ENCODE results near the gene FER. TPM values are rescaled to one million over a fixed set of nuclear protein-coding genes. Genes with fewer than 3 reads are reported as not detected.

Gene FER
- total and polyA plus RNA-seq, 9 of the 15 experiments (the other 6 are each of a cell fraction or from before 2014, with no cell fraction given) = 6.7 to 18.2 (median 8.9) TPM

DNA sequence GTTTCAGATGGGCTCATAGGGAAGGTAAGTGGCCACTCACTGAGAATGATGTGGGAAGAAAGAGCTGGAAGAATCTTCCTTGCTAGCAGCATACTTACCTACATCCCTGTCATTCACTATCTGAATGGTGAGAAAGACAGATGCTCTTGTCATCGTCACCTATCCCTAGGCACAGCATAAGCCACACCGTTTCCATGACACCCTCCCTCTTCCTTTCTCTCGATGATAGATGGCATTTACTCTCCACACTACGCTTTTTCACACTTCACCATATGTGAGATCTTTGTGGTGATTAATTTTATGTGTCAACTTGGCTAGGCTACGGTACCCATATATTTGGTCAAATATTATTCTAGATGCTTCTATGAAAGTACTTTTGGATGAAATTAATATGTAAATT, 44.4 kb upstream of the FER start (continued):
- TF ChIP-seq ZNF764 (CRISPR knock-in tag; IDR thresholded peaks at IDR 0.05; ENCODE audit: low read depth) = no peak
- TF ChIP-seq, protein P1, sequence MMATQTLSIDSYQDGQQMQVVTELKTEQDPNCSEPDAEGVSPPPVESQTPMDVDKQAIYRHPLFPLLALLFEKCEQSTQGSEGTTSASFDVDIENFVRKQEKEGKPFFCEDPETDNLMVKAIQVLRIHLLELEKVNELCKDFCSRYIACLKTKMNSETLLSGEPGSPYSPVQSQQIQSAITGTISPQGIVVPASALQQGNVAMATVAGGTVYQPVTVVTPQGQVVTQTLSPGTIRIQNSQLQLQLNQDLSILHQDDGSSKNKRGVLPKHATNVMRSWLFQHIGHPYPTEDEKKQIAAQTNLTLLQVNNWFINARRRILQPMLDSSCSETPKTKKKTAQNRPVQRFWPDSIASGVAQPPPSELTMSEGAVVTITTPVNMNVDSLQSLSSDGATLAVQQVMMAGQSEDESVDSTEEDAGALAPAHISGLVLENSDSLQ (IDR thresholded peaks at IDR 0.05) = peak; percentile 39
- no peak for TF ChIP-seq GABPB2 (CRISPR knock-in tag; conservative IDR thresholded peaks at IDR 0.05)
- no peak for TF ChIP-seq NR4A1 (CRISPR knock-in tag; IDR thresholded peaks at IDR 0.05)
- no peak for TF ChIP-seq NR4A1 (tag; IDR thresholded peaks at IDR 0.05)
- peak; percentile 31 for TF ChIP-seq RFX1 (IDR thresholded peaks at IDR 0.05)
- TF ChIP-seq, protein P2, sequence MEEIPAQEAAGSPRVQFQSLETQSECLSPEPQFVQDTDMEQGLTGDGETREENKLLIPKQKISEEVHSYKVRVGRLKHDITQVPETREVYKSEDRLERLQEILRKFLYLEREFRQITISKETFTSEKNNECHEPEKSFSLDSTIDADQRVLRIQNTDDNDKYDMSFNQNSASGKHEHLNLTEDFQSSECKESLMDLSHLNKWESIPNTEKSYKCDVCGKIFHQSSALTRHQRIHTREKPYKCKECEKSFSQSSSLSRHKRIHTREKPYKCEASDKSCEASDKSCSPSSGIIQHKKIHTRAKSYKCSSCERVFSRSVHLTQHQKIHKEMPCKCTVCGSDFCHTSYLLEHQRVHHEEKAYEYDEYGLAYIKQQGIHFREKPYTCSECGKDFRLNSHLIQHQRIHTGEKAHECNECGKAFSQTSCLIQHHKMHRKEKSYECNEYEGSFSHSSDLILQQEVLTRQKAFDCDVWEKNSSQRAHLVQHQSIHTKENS (CRISPR knock-in tag; IDR thresholded peaks at IDR 0.05) = no peak

- ATAC-seq = peak; percentile 74
- H3K9me1 ChIP-seq (ENCODE audit: control insufficient read depth, insufficient read depth, low read length) = no peaks in the 10 kb centered on the region
Measured at GRCh38 chr5:108707141-108707540, 40.6 kb upstream of the FER start.

More at GRCh38 chr5:108707141-108707540, 40.6 kb upstream of the FER start:
- Histone ChIP-seq H3K9ac (ENCODE audit: insufficient read depth in 1 of 2, low read depth in 2 of 2, low read length in 2 of 2) (no peak overlapping the region), H3K9me3 (replicated peaks; ENCODE audit: control insufficient read depth, insufficient read depth, low read depth, low read length) (no peaks in the 10 kb centered on the region), H3K4me1 (replicated peaks in 1 of 2; ENCODE audit: control insufficient read depth in 2 of 2, insufficient read depth in 2 of 2, low read length in 2 of 2) (no peaks in the 10 kb centered on the region; a peak in 1 of 5 replicates), H3K27ac (ENCODE audit: extremely low read depth, low read depth, low read length) (no peak overlapping the region), H3K27me3 (ENCODE audit: control insufficient read depth in 2 of 2, insufficient read depth in 2 of 2, low read length in 2 of 2) (no peaks in the 10 kb centered on the region), H4K20me1 (replicated peaks; ENCODE audit: control insufficient read depth, insufficient read depth, low read length) (no peaks in the 10 kb centered on the region), H2AFZ (ENCODE audit: low read depth, low read length) (peak overlapping the region; percentile 76), H3K79me2 (ENCODE audit: control insufficient read depth, insufficient read depth, low read length) (no peaks in the 10 kb centered on the region), H3K4me2 (ENCODE audit: insufficient read depth, low read length) (no peak overlapping the region), H3K4me3 (no peak overlapping the region), H3K36me3 (ENCODE audit: control insufficient read depth, insufficient read depth, low read length) (no peaks in the 10 kb centered on the region)
- DNase-seq (ENCODE audit: extremely low read depth in 1 of 4, low spot score in 3 of 4) (no peak), FAIRE-seq (no peak)
- intact Hi-C loops (cut with micrococcal nuclease) = no loop called here
- BruUV-seq (replicated peaks) = no TSS peak
- ChIA-PET CTCF (ENCODE audit: low intra/inter-chr PET ratio) (no interaction called here), POLR2A (interaction anchor here (1.6 kb wide), 1 partner anchor 21 kb away, joined by 5 read pairs; no protein-coding TSS in a partner anchor)
- WGBS (ENCODE audit: insufficient coverage, low coverage, missing lambda C conversion rate) = 52% methylated on average over 8 of the region's 8 CpGs
- TF ChIP-seq, protein P3, sequence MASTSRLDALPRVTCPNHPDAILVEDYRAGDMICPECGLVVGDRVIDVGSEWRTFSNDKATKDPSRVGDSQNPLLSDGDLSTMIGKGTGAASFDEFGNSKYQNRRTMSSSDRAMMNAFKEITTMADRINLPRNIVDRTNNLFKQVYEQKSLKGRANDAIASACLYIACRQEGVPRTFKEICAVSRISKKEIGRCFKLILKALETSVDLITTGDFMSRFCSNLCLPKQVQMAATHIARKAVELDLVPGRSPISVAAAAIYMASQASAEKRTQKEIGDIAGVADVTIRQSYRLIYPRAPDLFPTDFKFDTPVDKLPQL (IDR thresholded peaks at IDR 0.05; ENCODE audit: extremely low read depth, insufficient read length) = no peak
- TF ChIP-seq ZNF75A (CRISPR knock-in tag; IDR thresholded peaks at IDR 0.05) (no peak), CTBP1 (IDR thresholded peaks at IDR 0.05; ENCODE audit: borderline replicate concordance) (no peak), ZNF445 (CRISPR knock-in tag; IDR thresholded peaks at IDR 0.05; ENCODE audit: low read depth) (no peak), ZNF24 (IDR thresholded peaks at IDR 0.05) (no peak)
- in situ Hi-C loops (cut with MboI) = no loop called here
